SK-N-SH (cell line): ENCODE measurements around the gene ADCY6. TPM values are rescaled to one million over a fixed set of nuclear protein-coding genes. Genes with fewer than 3 reads are reported as not detected.

Source experiments
- CTCF ChIA-PET: fragments of 300-600, 350-600 bp; formaldehyde crosslinking; extraction: SDS; loops from one replicate; lab custom pipeline; 2021; lab: Yijun Ruan, JAX
- POLR2A ChIA-PET: fragments of 350-600 bp; sonication (Branson Sonifier 250); formaldehyde crosslinking; extraction: SDS; loops from one replicate; lab custom pipeline; 2020; ENCODE audit warnings: antibody characterized with exemption, inconsistent platforms; lab: Yijun Ruan, JAX
- DNase-seq: peaks from one replicate; pipeline ENCODE4 v3.0.0; 2012
- H2AFZ ChIP-seq: fragments of 200-600 bp; sonication (generic); 2 replicates; pipeline ENCODE4 v1.8.1; 2016; ENCODE audit warnings: antibody characterized with exemption, mild to moderate bottlenecking, low read depth
- H3F3A ChIP-seq: fragments of 200-600 bp; sonication (generic); replicated peaks from 2 replicates; pipeline ENCODE3; 2016; ENCODE audit warnings: antibody characterized with exemption, mild to moderate bottlenecking; ENCODE audit not compliant: insufficient read depth
- H3K27ac ChIP-seq, 2 experiments: fragments of 200-500 bp in 1 of 2; fragments of 200-600 bp in 1 of 2; sonication (Bioruptor generic) in 1 of 2; sonication (generic), shearing (Covaris generic) in 1 of 2; 2 replicates each; pipeline versions ENCODE4 v1.5.1 to v1.6.1; 2014 to 2016; ENCODE audit warnings: low read depth in 2 of 2, inconsistent platforms in 1 of 2, low read length in 1 of 2, mild to moderate bottlenecking in 1 of 2, mixed read lengths in 1 of 2
- H3K27me3 ChIP-seq: fragments of 200-600 bp; sonication (generic), shearing (Covaris generic); 2 replicates; pipeline ENCODE4 v1.6.1; 2016; ENCODE audit warnings: mixed run types; ENCODE audit not compliant: insufficient read depth
- H3K36me3 ChIP-seq, 2 experiments: fragments of 200-500 bp in 1 of 2; fragments of 200-600 bp in 1 of 2; sonication (Bioruptor generic) in 1 of 2; sonication (generic) in 1 of 2; replicated peaks in 1 of 2; 2 replicates each; pipeline versions ENCODE3 to v1.5.1; 2014 to 2016; ENCODE audit warnings: low read length in 1 of 2, mild to moderate bottlenecking in 1 of 2; ENCODE audit not compliant: insufficient read depth in 2 of 2, control insufficient read depth in 1 of 2
- H3K4me1 ChIP-seq, 2 experiments: fragments of 200-500 bp in 1 of 2; fragments of 200-600 bp in 1 of 2; sonication (Bioruptor generic) in 1 of 2; sonication (generic), shearing (Covaris generic) in 1 of 2; 2 replicates each; pipeline versions ENCODE4 v1.5.1 to v1.6.1; 2014 to 2016; ENCODE audit warnings: low read depth in 1 of 2, low read length in 1 of 2, mixed run types in 1 of 2; ENCODE audit not compliant: insufficient read depth in 2 of 2, control insufficient read depth in 1 of 2
- H3K4me2 ChIP-seq: fragments of 200-600 bp; sonication (generic), shearing (Covaris generic); 2 replicates; pipeline ENCODE4 v1.6.1; 2017; ENCODE audit warnings: mixed run types
- H3K4me3 ChIP-seq, 2 experiments: fragments of 200-500 bp in 1 of 2; fragments of 200-600 bp in 1 of 2; sonication (Bioruptor generic) in 1 of 2; sonication (generic), shearing (Covaris generic) in 1 of 2; 2 replicates each; pipeline versions ENCODE4 v1.5.1 to v1.8.1; 2014 to 2016; ENCODE audit warnings: low read depth in 2 of 2, inconsistent platforms in 1 of 2, low read length in 1 of 2, mild to moderate bottlenecking in 1 of 2, mixed read lengths in 1 of 2, moderate library complexity in 1 of 2
- H3K79me2 ChIP-seq: fragments of 200-600 bp; sonication (generic); 2 replicates; pipeline ENCODE4 v1.8.1; 2017; ENCODE audit warnings: mild to moderate bottlenecking; ENCODE audit not compliant: insufficient read depth
- H3K9ac ChIP-seq: fragments of 200-600 bp; sonication (generic); 2 replicates; pipeline ENCODE4 v1.6.1; 2017; ENCODE audit warnings: mixed run types
- H3K9me2 ChIP-seq: fragments of 200-600 bp; sonication (generic); 2 replicates; pipeline ENCODE4 v1.6.1; 2017; ENCODE audit warnings: mixed run types
- H3K9me3 ChIP-seq: fragments of 200-600 bp; sonication (generic); 2 replicates; pipeline ENCODE4 v1.6.1; 2017; ENCODE audit warnings: mixed run types, mild to moderate bottlenecking, moderate library complexity
- H4K20me1 ChIP-seq: fragments of 200-600 bp; sonication (generic); 2 replicates; pipeline ENCODE4 v1.6.1; 2017; ENCODE audit warnings: mild to moderate bottlenecking, mixed run types; ENCODE audit not compliant: insufficient read depth
- CHD2 ChIP-seq: fragments of 150-350 bp; IDR thresholded peaks from 2 replicates; pipeline ENCODE4 v1.6.1; 2018; ENCODE audit warnings: low read length; ENCODE audit not compliant: partially characterized antibody
- EP300 ChIP-seq, 2 experiments: IDR thresholded peaks; 2 replicates each; pipeline versions ENCODE4 v1.4.0 to v1.6.1; 2012; ENCODE audit warnings: borderline replicate concordance in 1 of 2, low read depth in 1 of 2, low read length in 1 of 2
- EZH2phosphoT487 ChIP-seq: fragments of 200-600 bp; sonication (generic); IDR thresholded peaks from 2 replicates; pipeline ENCODE4 v1.6.1; 2017; ENCODE audit warnings: low read depth, mixed run types, mild to moderate bottlenecking, antibody characterized with exemption, moderate library complexity, borderline replicate concordance
- FOSL2 ChIP-seq: IDR thresholded peaks from 2 replicates; pipeline ENCODE4 v1.4.0; 2012; ENCODE audit warnings: low read depth, mild to moderate bottlenecking, moderate library complexity, borderline replicate concordance
- FOXJ3 ChIP-seq: sonication (generic); formaldehyde crosslinking; IDR thresholded peaks from 2 replicates; pipeline ENCODE4 v1.5.1; 2020; ENCODE audit warnings: mild to moderate bottlenecking, missing genetic modification reagents
- FOXM1 ChIP-seq: IDR thresholded peaks from 2 replicates; pipeline ENCODE4 v1.4.0; 2012; ENCODE audit warnings: low read depth, mild to moderate bottlenecking
- MXI1 ChIP-seq: IDR thresholded peaks from 2 replicates; pipeline ENCODE4 v1.6.1; 2012; ENCODE audit warnings: mild to moderate bottlenecking, low read depth, low read length, improper control_type of control experiment
- NFIC ChIP-seq: IDR thresholded peaks from 2 replicates; pipeline ENCODE4 v1.4.0; 2012; ENCODE audit warnings: borderline replicate concordance
- NRF1 ChIP-seq: IDR thresholded peaks from 2 replicates; pipeline ENCODE4 v1.6.1; 2012; ENCODE audit warnings: low read depth, mild to moderate bottlenecking, low read length
- POLR2AphosphoS5 ChIP-seq: IDR thresholded peaks from 2 replicates; pipeline ENCODE4 v1.6.1; 2012; ENCODE audit warnings: low read depth, low read length
- RAD21 ChIP-seq: IDR thresholded peaks from 2 replicates; pipeline ENCODE4 v1.6.1; 2012; ENCODE audit warnings: mild to moderate bottlenecking, low read length
- RCOR1 ChIP-seq: fragments of 150-350 bp; IDR thresholded peaks from 2 replicates; pipeline ENCODE4 v1.6.1; 2017; ENCODE audit warnings: antibody characterized with exemption, low read length
- REST ChIP-seq: IDR thresholded peaks from 2 replicates; pipeline ENCODE4 v1.6.1; 2012; ENCODE audit warnings: mild to moderate bottlenecking, low read depth, low read length, moderate library complexity
- RXRA ChIP-seq: IDR thresholded peaks from 2 replicates; pipeline ENCODE4 v1.4.0; 2012; ENCODE audit warnings: low read depth, mild to moderate bottlenecking, borderline replicate concordance
- TAF1 ChIP-seq: IDR thresholded peaks from 2 replicates; pipeline ENCODE4 v1.6.1; 2012; ENCODE audit warnings: low read depth, mild to moderate bottlenecking, low read length, moderate library complexity, borderline replicate concordance
- TCF12 ChIP-seq: IDR thresholded peaks from 2 replicates; pipeline ENCODE4 v1.4.0; 2012
- TEAD4 ChIP-seq: IDR thresholded peaks from 2 replicates; pipeline ENCODE4 v1.4.0; 2012; ENCODE audit warnings: mild to moderate bottlenecking, borderline replicate concordance; ENCODE audit not compliant: insufficient read depth
- YY1 ChIP-seq: IDR thresholded peaks from 2 replicates; pipeline ENCODE4 v1.4.0; 2012; ENCODE audit warnings: low read depth, mild to moderate bottlenecking
- WGBS: methylation state at CpG from one replicate; pipeline ENCODE4 v1.1.6; 2017; ENCODE audit warnings: low lambda C conversion rate; 5-methylcytosine and 5-hydroxymethylcytosine counted together
- polyA plus RNA-seq, 3 experiments: library from polyadenylated mRNA; depleted of rRNA; stranded (reverse); fragments of >200 nt; gene quantifications; 2 replicates each; pipeline ENCODE4 v1.2.3, GENCODE V29; 2012
- TF ChIP-seq, protein P1 (sequence below): fragments of 150-350 bp; IDR thresholded peaks from 2 replicates; pipeline ENCODE4 v1.6.1; 2016; ENCODE audit warnings: mild to moderate bottlenecking, low read depth, low read length
- TF ChIP-seq, protein P2 (sequence below): IDR thresholded peaks from 2 replicates; pipeline ENCODE4; 2012
- TF ChIP-seq, protein P3 (sequence below): fragments of 200-600 bp; sonication (generic); IDR thresholded peaks from 2 replicates; pipeline ENCODE4 v1.6.1; 2017; ENCODE audit warnings: antibody characterized with exemption, mild to moderate bottlenecking, moderate library complexity

The ADCY6 gene
- polyA plus RNA-seq, 1 of the 3 experiments (the other 2 are of a cell fraction): 36.0 TPM

DNA sequence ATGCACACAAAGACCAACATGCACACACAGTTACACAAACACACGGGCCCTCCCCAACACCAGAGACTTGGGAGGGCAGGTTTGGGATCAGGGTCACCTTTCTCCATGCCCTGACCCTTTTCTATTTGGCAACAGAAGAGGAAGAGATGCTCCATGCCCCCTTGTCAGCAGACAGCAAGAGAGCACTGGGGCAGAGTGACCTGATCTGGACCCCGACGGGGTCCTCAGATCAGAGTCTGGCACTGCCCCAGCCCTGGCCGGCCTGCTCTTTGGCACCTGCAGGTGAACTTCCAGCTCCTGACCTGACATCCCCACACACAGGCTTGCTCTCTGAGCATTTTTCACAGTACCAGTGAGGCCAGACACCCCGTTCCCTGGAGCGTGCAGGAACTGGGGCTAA, 21.4 kb downstream of the ADCY6 start:
- no peaks in the 10 kb centered on the region for H3K4me1 ChIP-seq
- TF ChIP-seq YY1 (no peak), RAD21 (no peak), EZH2phosphoT487 (no peak), POLR2AphosphoS5 (no peak), FOSL2 (no peak), FOXJ3 (CRISPR knock-in tag) (no peak), MXI1 (no peak)
- TF ChIP-seq, protein P1, sequence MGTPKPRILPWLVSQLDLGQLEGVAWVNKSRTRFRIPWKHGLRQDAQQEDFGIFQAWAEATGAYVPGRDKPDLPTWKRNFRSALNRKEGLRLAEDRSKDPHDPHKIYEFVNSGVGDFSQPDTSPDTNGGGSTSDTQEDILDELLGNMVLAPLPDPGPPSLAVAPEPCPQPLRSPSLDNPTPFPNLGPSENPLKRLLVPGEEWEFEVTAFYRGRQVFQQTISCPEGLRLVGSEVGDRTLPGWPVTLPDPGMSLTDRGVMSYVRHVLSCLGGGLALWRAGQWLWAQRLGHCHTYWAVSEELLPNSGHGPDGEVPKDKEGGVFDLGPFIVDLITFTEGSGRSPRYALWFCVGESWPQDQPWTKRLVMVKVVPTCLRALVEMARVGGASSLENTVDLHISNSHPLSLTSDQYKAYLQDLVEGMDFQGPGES: no peak
- TF ChIP-seq, all 33 proteins: peak for 0
- Histone ChIP-seq H2AFZ (no peak overlapping the region), H3K79me2 (no peaks in the 10 kb centered on the region), H3K9ac (no peak overlapping the region), H3K4me2 (no peak overlapping the region), H3K9me3 (no peaks in the 10 kb centered on the region), H3K27me3 (no peaks in the 10 kb centered on the region), H3K9me2 (no peaks in the 10 kb centered on the region), H3F3A (no peaks in the 10 kb centered on the region), H3K27ac (no peak overlapping the region), H3K36me3 (peaks cover 11 to 52% of the 10 kb centered on the region in 2 experiments), H4K20me1 (no peaks in the 10 kb centered on the region), H3K4me3 (no peak overlapping the region)
- 96% methylated on average over 6 of the region's 6 CpGs for WGBS
- ChIA-PET CTCF (interaction anchor here (1.1 to 8.4 kb wide), 3 partner anchors 14 to 29 kb away, joined by 4 to 53 read pairs (median 6); no protein-coding TSS in a partner anchor), POLR2A (no interaction called here)
- DNase-seq: no peak

GRCh38 chr12:48767047-48767446, 21.8 kb downstream of the ADCY6 start:
- Histone ChIP-seq H3K27ac (no peak overlapping the region), H3F3A (no peaks in the 10 kb centered on the region), H3K36me3 (peaks cover 10 to 47% of the 10 kb centered on the region in 2 experiments), H3K79me2 (no peaks in the 10 kb centered on the region), H3K27me3 (no peaks in the 10 kb centered on the region), H3K9me3 (no peaks in the 10 kb centered on the region), H3K4me1 (no peaks in the 10 kb centered on the region), H3K9ac (no peak overlapping the region), H2AFZ (no peak overlapping the region), H3K9me2 (no peaks in the 10 kb centered on the region), H3K4me3 (no peak overlapping the region), H4K20me1 (no peaks in the 10 kb centered on the region), H3K4me2 (no peak overlapping the region)
- CTCF ChIA-PET: interaction anchor here (8.4 kb wide), 1 partner anchor 13 kb away, joined by 53 read pairs; no protein-coding TSS in a partner anchor
- WGBS: 82% methylated on average over 4 of the region's 4 CpGs
- POLR2A ChIA-PET: no interaction called here
- TF ChIP-seq TCF12: no peak
- TF ChIP-seq, protein P2, sequence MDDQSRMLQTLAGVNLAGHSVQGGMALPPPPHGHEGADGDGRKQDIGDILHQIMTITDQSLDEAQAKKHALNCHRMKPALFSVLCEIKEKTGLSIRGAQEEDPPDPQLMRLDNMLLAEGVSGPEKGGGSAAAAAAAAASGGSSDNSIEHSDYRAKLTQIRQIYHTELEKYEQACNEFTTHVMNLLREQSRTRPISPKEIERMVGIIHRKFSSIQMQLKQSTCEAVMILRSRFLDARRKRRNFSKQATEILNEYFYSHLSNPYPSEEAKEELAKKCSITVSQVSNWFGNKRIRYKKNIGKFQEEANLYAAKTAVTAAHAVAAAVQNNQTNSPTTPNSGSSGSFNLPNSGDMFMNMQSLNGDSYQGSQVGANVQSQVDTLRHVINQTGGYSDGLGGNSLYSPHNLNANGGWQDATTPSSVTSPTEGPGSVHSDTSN: no peak
- TF ChIP-seq RCOR1: no peak
- no peak for TF ChIP-seq EP300 (IDR thresholded peaks at IDR 0.05; ENCODE audit: borderline replicate concordance in 1 of 2, low read depth in 1 of 2, low read length in 1 of 2)
- TF ChIP-seq FOXM1: no peak
- no peak for TF ChIP-seq NRF1
- TF ChIP-seq NFIC: no peak
- TF ChIP-seq CHD2: no peak
- no peak for TF ChIP-seq TEAD4
- TF ChIP-seq, protein P3, sequence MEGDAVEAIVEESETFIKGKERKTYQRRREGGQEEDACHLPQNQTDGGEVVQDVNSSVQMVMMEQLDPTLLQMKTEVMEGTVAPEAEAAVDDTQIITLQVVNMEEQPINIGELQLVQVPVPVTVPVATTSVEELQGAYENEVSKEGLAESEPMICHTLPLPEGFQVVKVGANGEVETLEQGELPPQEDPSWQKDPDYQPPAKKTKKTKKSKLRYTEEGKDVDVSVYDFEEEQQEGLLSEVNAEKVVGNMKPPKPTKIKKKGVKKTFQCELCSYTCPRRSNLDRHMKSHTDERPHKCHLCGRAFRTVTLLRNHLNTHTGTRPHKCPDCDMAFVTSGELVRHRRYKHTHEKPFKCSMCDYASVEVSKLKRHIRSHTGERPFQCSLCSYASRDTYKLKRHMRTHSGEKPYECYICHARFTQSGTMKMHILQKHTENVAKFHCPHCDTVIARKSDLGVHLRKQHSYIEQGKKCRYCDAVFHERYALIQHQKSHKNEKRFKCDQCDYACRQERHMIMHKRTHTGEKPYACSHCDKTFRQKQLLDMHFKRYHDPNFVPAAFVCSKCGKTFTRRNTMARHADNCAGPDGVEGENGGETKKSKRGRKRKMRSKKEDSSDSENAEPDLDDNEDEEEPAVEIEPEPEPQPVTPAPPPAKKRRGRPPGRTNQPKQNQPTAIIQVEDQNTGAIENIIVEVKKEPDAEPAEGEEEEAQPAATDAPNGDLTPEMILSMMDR: no peak
- TF ChIP-seq TAF1: no peak
- no peak for TF ChIP-seq RXRA
- no peak for TF ChIP-seq REST
- no peak for DNase-seq
